Omental fat pad (tissue), 4 donors: ENCODE measurements around the gene SLC25A26. TPM values are rescaled to one million over a fixed set of nuclear protein-coding genes. Genes with fewer than 3 reads are reported as not detected.

ENCODE experiments used
- ATAC-seq: fragments of 150-250 bp; one replicate; pipeline ENCODE4 v1.9.1; 2016; ENCODE audit warnings: mild to moderate bottlenecking, moderate library complexity; ENCODE audit not compliant: low FRiP score
- DNase-seq: peaks from one replicate; pipeline ENCODE4 v3.0.0-alpha.2; 2019; ENCODE audit warnings: low spot score
- total RNA-seq, 4 donors: library from RNA; depleted of rRNA; stranded (reverse); fragments of >200 nt; gene quantifications; one replicate each; pipeline ENCODE4 v1.1.0, GENCODE V29; 2016
- TF ChIP-seq, protein P1 (sequence below), 3 donors: fragments of 450-650 bp; IDR thresholded peaks; one replicate each; pipeline ENCODE4 v1.5.1; 2016 to 2017; ENCODE audit warnings: antibody characterized with exemption in 3 of 3, mild to moderate bottlenecking in 3 of 3, moderate library complexity in 2 of 3

SLC25A26 gene
- total RNA-seq, 4 donors from 2014 or later, result 19.2 to 26.4 (median 23.0) TPM

DNA sequence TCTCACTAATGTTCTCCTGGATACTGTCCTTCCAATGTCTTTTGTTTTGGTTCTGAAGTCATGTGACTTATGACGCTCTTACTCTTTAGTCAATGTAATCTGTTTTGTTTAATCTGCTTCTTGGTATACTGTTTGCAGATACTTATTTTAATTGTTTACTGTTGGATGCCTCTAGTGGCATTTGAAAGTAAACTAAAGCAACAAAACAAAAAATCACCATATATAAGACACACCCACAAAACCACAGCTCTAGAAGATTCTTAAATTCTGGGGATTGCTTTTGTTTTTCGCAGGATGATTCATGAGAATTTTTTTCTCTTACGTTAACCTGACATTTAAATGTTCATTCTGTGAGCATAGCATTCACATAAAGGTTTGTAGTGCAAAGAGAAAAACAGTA, 16.8 kb downstream of the SLC25A26 start:
- DNase-seq, result no peak
- ATAC-seq, result no peak
- TF ChIP-seq, protein P1, sequence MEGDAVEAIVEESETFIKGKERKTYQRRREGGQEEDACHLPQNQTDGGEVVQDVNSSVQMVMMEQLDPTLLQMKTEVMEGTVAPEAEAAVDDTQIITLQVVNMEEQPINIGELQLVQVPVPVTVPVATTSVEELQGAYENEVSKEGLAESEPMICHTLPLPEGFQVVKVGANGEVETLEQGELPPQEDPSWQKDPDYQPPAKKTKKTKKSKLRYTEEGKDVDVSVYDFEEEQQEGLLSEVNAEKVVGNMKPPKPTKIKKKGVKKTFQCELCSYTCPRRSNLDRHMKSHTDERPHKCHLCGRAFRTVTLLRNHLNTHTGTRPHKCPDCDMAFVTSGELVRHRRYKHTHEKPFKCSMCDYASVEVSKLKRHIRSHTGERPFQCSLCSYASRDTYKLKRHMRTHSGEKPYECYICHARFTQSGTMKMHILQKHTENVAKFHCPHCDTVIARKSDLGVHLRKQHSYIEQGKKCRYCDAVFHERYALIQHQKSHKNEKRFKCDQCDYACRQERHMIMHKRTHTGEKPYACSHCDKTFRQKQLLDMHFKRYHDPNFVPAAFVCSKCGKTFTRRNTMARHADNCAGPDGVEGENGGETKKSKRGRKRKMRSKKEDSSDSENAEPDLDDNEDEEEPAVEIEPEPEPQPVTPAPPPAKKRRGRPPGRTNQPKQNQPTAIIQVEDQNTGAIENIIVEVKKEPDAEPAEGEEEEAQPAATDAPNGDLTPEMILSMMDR (IDR thresholded peaks at IDR 0.05), result no peak

DNA sequence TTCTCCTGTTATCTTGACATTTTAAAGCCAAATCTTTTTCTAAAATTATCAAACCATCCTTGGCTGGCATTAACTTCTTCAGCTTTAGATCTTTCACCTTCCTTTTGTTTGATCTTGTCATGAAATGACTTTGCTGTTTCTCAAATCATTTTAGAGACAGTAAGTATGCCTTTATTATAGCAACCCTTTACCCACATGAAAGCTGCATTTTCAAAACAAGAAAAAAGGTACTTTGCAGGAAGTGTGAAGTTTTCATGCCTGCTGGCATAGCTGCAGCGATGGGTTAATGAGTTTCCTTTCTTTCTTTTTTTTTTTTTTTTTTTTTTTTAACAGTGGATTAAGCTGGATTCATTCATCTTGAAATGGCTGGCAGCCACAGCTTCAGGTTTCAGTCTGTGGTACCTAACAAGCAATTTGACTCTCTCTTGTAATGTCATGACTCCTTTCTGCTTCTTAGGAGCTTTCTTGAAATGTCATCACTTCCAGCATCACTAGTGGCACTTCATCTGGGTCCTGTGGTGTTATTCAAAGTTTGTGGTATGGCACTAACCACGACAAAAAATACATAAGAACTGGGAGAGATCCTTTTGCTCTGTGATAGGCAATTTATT, 18.8 kb downstream of the SLC25A26 start:
- ATAC-seq, result no peak
- no peak for DNase-seq
- TF ChIP-seq, protein P1 (IDR thresholded peaks at IDR 0.05), result no peak

DNA sequence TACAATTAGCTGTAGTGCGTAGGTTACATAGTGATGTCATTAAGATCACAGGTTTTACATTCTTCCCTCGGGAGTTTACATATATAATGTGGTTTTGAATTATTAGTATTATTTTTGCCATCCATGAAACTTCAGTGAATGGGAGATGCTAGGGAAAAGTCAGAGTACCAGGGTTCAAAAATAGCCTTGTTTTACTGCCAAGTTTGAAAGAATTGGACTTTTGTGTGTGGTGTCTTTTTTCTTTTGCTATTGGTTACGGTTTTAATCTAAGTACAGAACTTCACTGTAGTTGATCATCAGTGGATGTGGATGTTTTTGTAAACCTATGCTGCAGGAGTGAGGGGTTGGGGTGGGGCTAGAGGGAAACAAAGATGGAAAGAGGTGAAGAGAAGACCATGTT, 20.7 kb downstream of the SLC25A26 start:
- ATAC-seq, result no peak
- no peak for DNase-seq
- TF ChIP-seq, protein P1 (IDR thresholded peaks at IDR 0.05), result no peak

DNA sequence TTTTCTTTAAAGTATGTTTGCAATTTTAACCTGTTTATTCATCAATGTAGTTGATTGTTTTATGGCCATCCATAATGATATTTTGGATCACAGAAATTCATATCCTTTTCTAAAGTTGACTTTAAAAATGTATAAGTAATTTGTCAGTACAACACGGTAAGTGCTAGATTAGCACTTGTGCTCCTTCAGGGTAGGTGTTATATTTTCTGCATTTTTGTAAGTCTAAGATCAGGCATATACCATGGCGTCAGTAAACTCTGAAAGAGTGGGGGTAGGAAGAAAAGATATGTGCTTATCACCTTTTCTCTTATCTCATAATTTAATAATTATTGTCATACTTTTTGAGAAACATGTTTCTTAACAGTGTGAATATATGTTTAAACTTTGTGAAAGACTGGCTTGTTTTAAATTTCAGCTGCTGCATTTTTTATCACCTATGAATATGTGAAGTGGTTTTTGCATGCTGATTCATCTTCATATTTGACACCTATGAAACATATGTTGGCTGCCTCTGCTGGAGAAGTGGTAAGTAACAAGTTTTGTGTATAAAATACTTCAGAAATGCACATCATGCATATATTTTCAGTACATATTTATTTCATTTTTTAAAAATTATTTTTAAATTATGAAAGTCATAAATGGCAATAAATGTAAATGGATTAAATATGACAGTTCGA, 22.1 kb downstream of the SLC25A26 start:
- DNase-seq (no peak), ATAC-seq (no peak)
- TF ChIP-seq, protein P1 (IDR thresholded peaks at IDR 0.05), result no peak

DNA sequence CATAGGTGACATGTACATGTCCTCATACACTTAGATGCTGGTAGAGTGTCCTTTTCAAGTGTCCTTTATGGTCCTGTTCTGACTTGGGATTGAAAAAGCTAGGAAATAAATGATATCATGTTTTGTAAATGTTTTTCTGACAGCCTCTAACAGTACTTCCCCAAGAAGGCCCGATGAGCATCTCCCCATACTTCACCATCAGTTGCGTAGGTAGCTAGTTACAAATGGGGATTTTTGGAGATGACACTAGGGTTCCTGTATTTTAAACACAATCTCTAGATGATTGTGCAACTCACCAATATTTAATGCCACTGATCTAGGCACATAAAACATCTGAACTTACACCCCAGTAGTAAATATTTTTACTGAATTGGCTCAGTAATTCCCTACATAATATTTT, 27.8 kb downstream of the SLC25A26 start:
- DNase-seq, result no peak
- TF ChIP-seq, protein P1 (IDR thresholded peaks at IDR 0.05), result no peak
- no peak for ATAC-seq

DNA sequence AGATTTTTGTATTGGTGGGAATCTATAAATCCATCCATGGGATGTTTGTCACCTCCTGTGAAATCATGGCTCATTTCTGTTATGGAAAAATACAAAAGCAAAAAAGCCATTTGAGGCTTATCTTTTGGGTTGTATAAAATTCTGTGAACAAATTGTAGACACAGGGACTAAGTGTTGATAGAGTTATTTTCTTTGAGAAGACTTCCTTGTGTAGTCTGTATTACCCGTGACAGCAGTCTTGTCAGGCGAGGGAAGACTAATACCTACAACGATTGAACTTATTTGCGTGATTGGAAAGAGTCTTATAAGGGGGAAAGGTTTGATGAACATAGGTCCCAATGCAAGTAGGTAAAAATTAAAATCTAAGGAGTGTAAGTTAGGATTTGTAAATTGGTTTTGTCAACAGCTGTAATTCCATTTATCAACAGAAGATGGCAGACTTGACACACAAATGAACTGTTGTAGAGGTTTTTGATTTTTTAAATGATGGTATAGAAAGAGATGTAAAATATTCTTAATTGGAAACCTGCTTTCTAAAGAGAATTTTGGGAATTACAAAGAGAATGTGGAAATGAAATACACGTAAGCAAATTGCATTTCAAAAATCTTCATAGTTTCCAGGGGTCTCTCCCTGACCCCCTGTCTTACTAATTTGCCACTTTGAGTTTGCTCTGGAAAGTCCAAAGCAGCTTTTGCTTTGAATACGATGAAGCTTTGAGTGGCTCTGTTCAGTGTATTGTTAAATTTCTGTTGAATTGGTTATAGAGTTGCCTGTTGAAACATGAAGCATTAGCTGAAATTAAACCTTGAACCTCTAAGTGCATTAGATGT, 33.2 kb downstream of the SLC25A26 start:
- TF ChIP-seq, protein P1 (IDR thresholded peaks at IDR 0.05), result peak in 1 of 3 donors; percentile 31
- ATAC-seq (no peak), DNase-seq (no peak)
